Measurements from ENCODE around the gene FCGR3A.

Gene FCGR3A

GRCh38 chr1:161501234-161501633 lies 48.4 kb downstream of the FCGR3A start:
- no peak for DNase-seq (ENCODE audit: low read depth)

DNA sequence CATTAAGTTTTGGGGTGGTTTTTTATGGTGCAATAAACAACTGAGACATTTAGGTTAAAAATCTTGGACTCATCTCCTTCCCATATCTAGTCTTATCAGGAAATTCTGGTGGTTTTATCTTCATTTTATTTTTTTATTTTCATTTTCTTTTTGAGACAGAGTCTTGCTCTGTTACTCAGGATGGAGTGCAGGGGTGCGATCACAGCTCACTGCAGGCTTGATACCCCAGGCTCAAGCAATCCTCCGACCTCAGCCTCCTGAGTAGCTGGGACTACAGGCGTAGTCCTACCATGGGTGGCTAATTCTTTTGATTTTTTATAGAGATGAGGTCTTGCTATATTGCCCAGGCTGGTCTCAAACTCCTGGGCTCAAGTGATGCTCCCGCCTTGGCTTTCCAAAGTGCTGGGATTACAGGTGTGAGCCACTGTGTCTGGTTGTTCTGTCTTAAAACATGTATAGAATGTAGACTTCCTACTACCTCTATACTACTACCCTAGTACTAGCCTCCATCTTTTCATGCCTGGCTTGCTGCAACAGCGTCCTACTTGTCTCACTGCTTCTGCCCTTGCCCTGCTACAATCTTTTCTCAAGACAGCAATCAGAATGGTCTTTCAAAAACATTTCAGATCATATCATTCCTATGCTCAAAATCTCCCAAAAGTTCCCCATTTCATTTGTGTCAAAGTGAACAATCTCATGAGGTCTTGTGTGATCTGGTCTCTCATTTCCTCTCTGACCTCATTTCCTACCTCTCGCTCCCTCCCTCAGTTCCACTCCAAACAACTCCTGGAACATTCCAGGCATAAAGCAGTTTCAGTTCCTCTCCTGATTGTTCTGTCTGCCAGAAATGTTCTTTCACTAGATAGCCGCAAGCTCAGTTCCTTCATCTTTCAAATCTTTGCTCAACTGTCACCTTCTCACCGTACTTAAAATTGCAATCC lies 50.2 kb downstream of the FCGR3A start:
- no peak for DNase-seq (ENCODE audit: low read depth)

- DNase-seq (ENCODE audit: low read depth): no peak
These were observed 51.0 kb downstream of the FCGR3A start for GRCh38 chr1:161498646-161499045.

DNA sequence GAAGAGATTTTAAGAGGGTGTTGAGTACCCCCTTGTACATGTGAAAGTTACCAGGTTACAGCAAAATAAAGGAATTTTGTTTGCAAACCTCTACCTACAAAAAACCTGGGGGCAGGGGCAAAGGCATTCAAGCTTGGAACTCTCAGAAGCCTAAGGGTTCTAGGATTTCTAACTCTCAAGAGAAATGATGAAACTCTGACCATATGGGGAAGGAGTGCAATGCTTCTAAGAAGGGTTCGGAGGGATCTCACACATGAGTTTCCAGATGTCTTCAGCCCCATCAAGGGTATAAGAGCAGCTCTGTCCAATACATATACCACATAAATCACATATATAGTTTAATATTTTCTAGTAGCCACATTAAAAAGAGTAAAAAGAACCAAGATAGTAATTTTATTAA lies 51.7 kb downstream of the FCGR3A start:
- no peak for DNase-seq (ENCODE audit: low read depth)

DNA sequence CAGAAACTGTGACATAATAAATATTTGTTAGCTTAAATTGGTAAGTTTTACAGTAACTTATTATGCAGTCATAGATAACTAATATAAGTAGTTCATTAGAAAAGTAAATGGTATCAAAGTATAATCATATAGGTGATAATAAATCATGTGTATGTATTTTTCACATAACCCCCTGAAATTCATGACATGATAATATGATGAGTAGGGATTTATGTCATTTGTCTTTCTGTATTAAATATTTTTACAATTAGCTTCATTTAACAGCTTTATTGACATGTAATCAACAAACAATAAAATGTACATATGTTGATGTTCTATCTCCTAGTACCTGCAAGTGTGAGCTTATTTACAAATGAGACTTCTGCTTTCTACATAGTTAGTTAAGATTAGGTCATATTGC lies 54.1 kb downstream of the FCGR3A start:
- no peak for DNase-seq (ENCODE audit: low read depth)

GRCh38 chr1:161494091-161494735 lies 55.4 kb downstream of the FCGR3A start:
- no peak for DNase-seq (ENCODE audit: low read depth)

GRCh38 chr1:161492827-161493226 lies 56.8 kb downstream of the FCGR3A start:
- DNase-seq (ENCODE audit: low read depth): no peak
